GM12878 (cell line): ENCODE data around the gene SERTAD2. TPM values are rescaled to one million over a fixed set of nuclear protein-coding genes. Genes with fewer than 3 reads are reported as not detected.

Source experiments
- ATAC-seq: fragments of 200-7000 bp; cut with Tn5 transposase; 3 replicates; pipeline ENCODE4 v1.9.1; 2020; ENCODE audit warnings: mild to moderate bottlenecking, moderate library complexity
- BruUV-seq: library from RNA; stranded (reverse); fragments of 400-500 nt; replicated peaks from 2 replicates; lab custom pipeline; 2021; lab: Mats Ljungman, UMichigan
- CTCF ChIA-PET: fragments of 300-600 bp; sonication (Branson Sonifier 250); formaldehyde crosslinking; extraction: SDS; loops from one replicate; lab custom pipeline; 2021; ENCODE audit warnings: inconsistent platforms; lab: Yijun Ruan, JAX
- POLR2A ChIA-PET: fragments of 350-600 bp; formaldehyde crosslinking; extraction: SDS; loops from one replicate; lab custom pipeline; 2021; ENCODE audit warnings: inconsistent platforms; lab: Charles Lee
- RAD21 ChIA-PET: fragments of 300-600 bp; sonication (Branson Sonifier 250); formaldehyde crosslinking; loops from one replicate; lab custom pipeline; 2023; ENCODE audit warnings: antibody characterized with exemption; ENCODE audit not compliant: unreplicated experiment; lab: Charles Lee
- SMC1A ChIA-PET: fragments of 300-600 bp; sonication (Branson Sonifier 250); formaldehyde crosslinking; loops from one replicate; lab custom pipeline; 2023; ENCODE audit not compliant: unreplicated experiment, uncharacterized antibody; lab: Charles Lee
- DNase-seq: peaks from one replicate; pipeline ENCODE4 v3.0.0-alpha.2; 2011; ENCODE audit warnings: low read depth, low spot score
- FAIRE-seq: peaks from 3 replicates; lab custom pipeline; 2011; peaks lifted over from hg19 to GRCh38; lab: Jason Lieb, UNC
- H2AFZ ChIP-seq: 2 replicates; pipeline ENCODE4 v1.6.0; 2011; ENCODE audit warnings: low read depth, low read length, control low read depth; ENCODE audit not compliant: control insufficient read depth
- H3K27ac ChIP-seq: 2 replicates; pipeline ENCODE4 v1.5.1; 2011; ENCODE audit warnings: control low read depth; ENCODE audit not compliant: control insufficient read depth, insufficient read depth
- H3K27me3 ChIP-seq, 2 experiments: replicated peaks in 1 of 2; 2 replicates each; pipeline versions ENCODE4 v1.6.0 to v1.6.1; 2011; ENCODE audit warnings: low read length in 1 of 2; ENCODE audit not compliant: control insufficient read depth in 2 of 2, insufficient read depth in 2 of 2
- H3K36me3 ChIP-seq, 2 experiments: 2 replicates each; pipeline ENCODE4 v1.5.1; 2011; ENCODE audit warnings: low read length in 1 of 2; ENCODE audit not compliant: control insufficient read depth in 2 of 2, insufficient read depth in 2 of 2
- H3K4me1 ChIP-seq: 2 replicates; pipeline ENCODE4 v1.6.1; 2011; ENCODE audit warnings: mild to moderate bottlenecking, low read length, moderate library complexity, mixed read lengths; ENCODE audit not compliant: control insufficient read depth, insufficient read depth
- H3K4me2 ChIP-seq: 2 replicates; pipeline ENCODE4 v1.6.0; 2011; ENCODE audit warnings: control low read depth; ENCODE audit not compliant: control insufficient read depth, insufficient read depth
- H3K4me3 ChIP-seq: fragments of 200-600 bp; sonication (generic); 2 replicates; pipeline ENCODE4 v1.5.1; 2016
- H3K79me2 ChIP-seq: 2 replicates; pipeline ENCODE4 v1.6.0; 2011; ENCODE audit warnings: low read length; ENCODE audit not compliant: control insufficient read depth, insufficient read depth
- H3K9ac ChIP-seq: 2 replicates; pipeline ENCODE4 v1.8.0; 2011; ENCODE audit warnings: low read length, control low read depth, mixed read lengths; ENCODE audit not compliant: control insufficient read depth, insufficient read depth
- H3K9me3 ChIP-seq: replicated peaks from 3 replicates; pipeline ENCODE4 v1.5.1; 2011; ENCODE audit warnings: mild to moderate bottlenecking, low read length; ENCODE audit not compliant: control insufficient read depth, insufficient read depth
- H4K20me1 ChIP-seq: 2 replicates; pipeline ENCODE4 v1.6.0; 2011; ENCODE audit not compliant: control insufficient read depth, insufficient read depth
- EGR1 ChIP-seq, 2 experiments: IDR thresholded peaks; 1 replicate in 1 of 2; 2 replicates in 1 of 2; pipeline ENCODE4 v1.6.1; 2011 to 2012; ENCODE audit warnings: low read depth in 2 of 2, low read length in 2 of 2, borderline replicate concordance in 1 of 2, mild to moderate bottlenecking in 1 of 2, moderate library complexity in 1 of 2
- ESRRA ChIP-seq: IDR thresholded peaks from 2 replicates; pipeline ENCODE4 v1.6.1; 2012; ENCODE audit warnings: mild to moderate bottlenecking, low read length, improper control_type of control experiment
- HDAC6 ChIP-seq: fragments of 200-600 bp; sonication (generic); IDR thresholded peaks from one replicate; pipeline ENCODE4 v1.8.0; 2017; ENCODE audit warnings: antibody characterized with exemption; ENCODE audit not compliant: unreplicated experiment
- LARP7 ChIP-seq: fragments of 450-650 bp; IDR thresholded peaks from 2 replicates; pipeline ENCODE4 v1.6.1; 2017; ENCODE audit warnings: mild to moderate bottlenecking
- MEF2A ChIP-seq: IDR thresholded peaks from 2 replicates; pipeline ENCODE4 v1.6.1; 2011; ENCODE audit warnings: low read depth, mild to moderate bottlenecking, low read length, moderate library complexity; ENCODE audit not compliant: insufficient read depth
- POLR2A ChIP-seq: IDR thresholded peaks from 2 replicates; pipeline ENCODE4 v1.6.1; 2011; ENCODE audit warnings: low read depth, mild to moderate bottlenecking, low read length
- TCF3 ChIP-seq: IDR thresholded peaks from 2 replicates; pipeline ENCODE4 v1.6.1; 2012; ENCODE audit warnings: low read depth, mild to moderate bottlenecking, low read length, borderline replicate concordance; ENCODE audit not compliant: insufficient read depth
- WGBS: methylation state at CpG from one replicate; pipeline ENCODE4 v1.1.6; 2016; ENCODE audit warnings: low lambda C conversion rate; ENCODE audit not compliant: insufficient replicate concordance, insufficient coverage; ENCODE audit errors: missing lambda C conversion rate; 5-methylcytosine and 5-hydroxymethylcytosine counted together
- in situ Hi-C: fragments of 300-500 bp; cut with MboI; formaldehyde crosslinking; loops from 9 replicates; pipeline ENCODE4 v1.14.3; 2018; ENCODE audit warnings: mixed read lengths
- intact Hi-C: fragments of 100-400 bp; cut with micrococcal nuclease; formaldehyde crosslinking; loops from one replicate; pipeline ENCODE4 v1.14.2; 2022; ENCODE audit not compliant: unreplicated experiment
- polyA plus RNA-seq, 11 experiments: library from polyadenylated mRNA; depleted of rRNA in 4 of 11; unstranded in 6 of 11; stranded (reverse) in 5 of 11; fragments of >200 nt; fragmentation: Nextera tagmentation in 4 of 11; fragmentation: Illumina TruSeq in 1 of 11; extraction: Ambion mirVana in 4 of 11; extraction: Trizol in 1 of 11; gene quantifications; 1 replicate in 1 of 11; 2 replicates in 10 of 11; pipeline versions ENCODE4 v1.2.1 to v1.2.3, GENCODE V29; 2011 to 2016; ENCODE audit warnings: inconsistent platforms in 2 of 11, missing spikeins in 2 of 11, low read depth in 1 of 11
- total RNA-seq, 4 experiments: library from RNA; depleted of rRNA in 3 of 4; stranded (reverse); fragments of >200 nt in 3 of 4; fragmentation: Illumina TruSeq in 1 of 4; extraction: Trizol in 1 of 4; gene quantifications; 2 replicates each; pipeline versions ENCODE4 v1.2.1 to v1.2.3, GENCODE V29; 2013 to 2021
- TF ChIP-seq, protein P1 (sequence below): IDR thresholded peaks from 2 replicates; pipeline ENCODE4 v1.6.1; 2012; ENCODE audit warnings: low read length, inconsistent platforms
- TF ChIP-seq, protein P2 (sequence below): IDR thresholded peaks from 2 replicates; pipeline ENCODE4 v1.6.1; 2012; ENCODE audit warnings: improper control_type of control experiment, low read depth, low read length; ENCODE audit not compliant: insufficient replicate concordance

The SERTAD2 gene
- total and polyA plus RNA-seq, 10 of the 15 experiments (the other 5 are each of a cell fraction or from before 2014, with no cell fraction given): 7.9 to 28.7 (median 20.1) TPM

DNA sequence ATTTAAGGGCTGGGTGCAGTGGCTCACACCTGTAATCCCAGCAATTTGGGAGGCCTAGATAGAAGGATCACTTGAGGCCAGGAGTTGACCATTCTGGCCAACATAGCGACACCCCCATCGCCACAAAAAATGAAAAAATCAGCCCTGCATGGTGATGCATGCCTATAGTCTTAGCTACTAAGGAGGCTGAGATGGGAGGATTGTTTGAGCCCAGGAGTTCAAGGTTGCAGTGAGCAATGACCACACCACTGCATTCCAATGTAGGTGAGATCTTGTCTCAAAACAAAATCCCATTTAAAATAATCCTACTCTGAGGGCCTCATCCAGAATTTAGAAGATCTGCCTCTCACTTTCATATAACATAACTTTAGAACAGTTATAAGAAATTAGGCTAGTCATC, 2.7 kb upstream of the SERTAD2 start:
- Histone ChIP-seq H3K36me3 (no peaks in the 10 kb centered on the region), H3K4me2 (no peak overlapping the region), H3K9me3 (no peaks in the 10 kb centered on the region), H3K9ac (no peak overlapping the region), H3K27ac (peak overlapping the region; percentile 25; the same call in 1 of the 2 replicates), H3K27me3 (no peaks in the 10 kb centered on the region), H3K4me3 (no peak overlapping the region), H3K4me1 (peaks cover 53% of the 10 kb centered on the region), H3K79me2 (peaks cover 62% of the 10 kb centered on the region), H4K20me1 (no peaks in the 10 kb centered on the region), H2AFZ (no peak overlapping the region)
- in situ Hi-C loops (no loop called here), intact Hi-C loops (no loop called here)
- ChIA-PET RAD21 (interaction anchor here (0.9 to 15.4 kb wide), 19 partner anchors 7 to 259 kb away, joined by 3 to 514 read pairs (median 8); no protein-coding TSS in a partner anchor), CTCF (interaction anchor here (0.6 to 14.2 kb wide), 11 partner anchors 7 to 326 kb away, joined by 3 to 154 read pairs (median 13); no protein-coding TSS in a partner anchor), SMC1A (interaction anchor here (0.9 to 33.0 kb wide), 15 partner anchors 8 to 208 kb away, joined by 3 to 945 read pairs (median 10); no protein-coding TSS in a partner anchor), POLR2A (interaction anchor here (0.5 to 11.4 kb wide), 20 partner anchors 8 to 574 kb away, joined by 3 to 195 read pairs (median 10); partner anchors contain the start of gene AFTPH)
- ATAC-seq (no peak), FAIRE-seq (no peak), DNase-seq (no peak)
- BruUV-seq: no TSS peak
- TF ChIP-seq ESRRA (no peak), MEF2A (no peak), EGR1 (IDR thresholded peaks at IDR 0.05; ENCODE audit: borderline replicate concordance in 1 of 2, low read depth in 2 of 2, low read length in 2 of 2) (no peak), HDAC6 (no peak), LARP7 (no peak), POLR2A (no peak), TCF3 (no peak)
- TF ChIP-seq, protein P1, sequence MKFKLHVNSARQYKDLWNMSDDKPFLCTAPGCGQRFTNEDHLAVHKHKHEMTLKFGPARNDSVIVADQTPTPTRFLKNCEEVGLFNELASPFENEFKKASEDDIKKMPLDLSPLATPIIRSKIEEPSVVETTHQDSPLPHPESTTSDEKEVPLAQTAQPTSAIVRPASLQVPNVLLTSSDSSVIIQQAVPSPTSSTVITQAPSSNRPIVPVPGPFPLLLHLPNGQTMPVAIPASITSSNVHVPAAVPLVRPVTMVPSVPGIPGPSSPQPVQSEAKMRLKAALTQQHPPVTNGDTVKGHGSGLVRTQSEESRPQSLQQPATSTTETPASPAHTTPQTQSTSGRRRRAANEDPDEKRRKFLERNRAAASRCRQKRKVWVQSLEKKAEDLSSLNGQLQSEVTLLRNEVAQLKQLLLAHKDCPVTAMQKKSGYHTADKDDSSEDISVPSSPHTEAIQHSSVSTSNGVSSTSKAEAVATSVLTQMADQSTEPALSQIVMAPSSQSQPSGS: no peak
- TF ChIP-seq, protein P2, sequence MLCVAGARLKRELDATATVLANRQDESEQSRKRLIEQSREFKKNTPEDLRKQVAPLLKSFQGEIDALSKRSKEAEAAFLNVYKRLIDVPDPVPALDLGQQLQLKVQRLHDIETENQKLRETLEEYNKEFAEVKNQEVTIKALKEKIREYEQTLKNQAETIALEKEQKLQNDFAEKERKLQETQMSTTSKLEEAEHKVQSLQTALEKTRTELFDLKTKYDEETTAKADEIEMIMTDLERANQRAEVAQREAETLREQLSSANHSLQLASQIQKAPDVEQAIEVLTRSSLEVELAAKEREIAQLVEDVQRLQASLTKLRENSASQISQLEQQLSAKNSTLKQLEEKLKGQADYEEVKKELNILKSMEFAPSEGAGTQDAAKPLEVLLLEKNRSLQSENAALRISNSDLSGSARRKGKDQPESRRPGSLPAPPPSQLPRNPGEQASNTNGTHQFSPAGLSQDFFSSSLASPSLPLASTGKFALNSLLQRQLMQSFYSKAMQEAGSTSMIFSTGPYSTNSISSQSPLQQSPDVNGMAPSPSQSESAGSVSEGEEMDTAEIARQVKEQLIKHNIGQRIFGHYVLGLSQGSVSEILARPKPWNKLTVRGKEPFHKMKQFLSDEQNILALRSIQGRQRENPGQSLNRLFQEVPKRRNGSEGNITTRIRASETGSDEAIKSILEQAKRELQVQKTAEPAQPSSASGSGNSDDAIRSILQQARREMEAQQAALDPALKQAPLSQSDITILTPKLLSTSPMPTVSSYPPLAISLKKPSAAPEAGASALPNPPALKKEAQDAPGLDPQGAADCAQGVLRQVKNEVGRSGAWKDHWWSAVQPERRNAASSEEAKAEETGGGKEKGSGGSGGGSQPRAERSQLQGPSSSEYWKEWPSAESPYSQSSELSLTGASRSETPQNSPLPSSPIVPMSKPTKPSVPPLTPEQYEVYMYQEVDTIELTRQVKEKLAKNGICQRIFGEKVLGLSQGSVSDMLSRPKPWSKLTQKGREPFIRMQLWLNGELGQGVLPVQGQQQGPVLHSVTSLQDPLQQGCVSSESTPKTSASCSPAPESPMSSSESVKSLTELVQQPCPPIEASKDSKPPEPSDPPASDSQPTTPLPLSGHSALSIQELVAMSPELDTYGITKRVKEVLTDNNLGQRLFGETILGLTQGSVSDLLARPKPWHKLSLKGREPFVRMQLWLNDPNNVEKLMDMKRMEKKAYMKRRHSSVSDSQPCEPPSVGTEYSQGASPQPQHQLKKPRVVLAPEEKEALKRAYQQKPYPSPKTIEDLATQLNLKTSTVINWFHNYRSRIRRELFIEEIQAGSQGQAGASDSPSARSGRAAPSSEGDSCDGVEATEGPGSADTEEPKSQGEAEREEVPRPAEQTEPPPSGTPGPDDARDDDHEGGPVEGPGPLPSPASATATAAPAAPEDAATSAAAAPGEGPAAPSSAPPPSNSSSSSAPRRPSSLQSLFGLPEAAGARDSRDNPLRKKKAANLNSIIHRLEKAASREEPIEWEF: no peak
- 2% methylated on average over 2 of the region's 2 CpGs for WGBS
